Transverse colon (tissue), 4 donors: ENCODE measurements around the gene CCDC154.

ENCODE experiments used
- CTCF ChIP-seq, 5 experiments: fragments of 200-600 bp in 3 of 5; fragments of 450-650 bp in 2 of 5; sonication (generic) in 3 of 5; IDR thresholded peaks; 1 replicate in 2 of 5; 2 replicates in 3 of 5; pipeline ENCODE4 v1.5.1; 2016 to 2017; ENCODE audit warnings: antibody characterized with exemption in 5 of 5, inconsistent platforms in 3 of 5, mild to moderate bottlenecking in 2 of 5, moderate library complexity in 1 of 5
- POLR2A ChIP-seq: fragments of 450-650 bp; IDR thresholded peaks from one replicate; pipeline ENCODE4 v1.6.1; 2016; ENCODE audit warnings: antibody characterized with exemption, mild to moderate bottlenecking, moderate library complexity
- POLR2AphosphoS5 ChIP-seq, 3 donors: sonication (generic); formaldehyde crosslinking; IDR thresholded peaks; one replicate each; pipeline ENCODE4 v1.6.1; 2016; ENCODE audit warnings: antibody characterized with exemption in 3 of 3

- no peak for TF ChIP-seq CTCF (IDR thresholded peaks at IDR 0.05)
- TF ChIP-seq POLR2AphosphoS5 (IDR thresholded peaks at IDR 0.05), result no peak
- no peak for TF ChIP-seq POLR2A
Observed at GRCh38 chr16:1430214-1430758, 14.1 kb downstream of the CCDC154 start.
